HG02763 (cell line): Measurements from ENCODE around the gene LTO1.

Experiments used
- ATAC-seq: cut with Tn5 transposase; IDR thresholded peaks from one replicate; pipeline ENCODE4 v1.9.1; 2021; ENCODE audit warnings: mild to moderate bottlenecking, moderate library complexity; ENCODE audit not compliant: unreplicated experiment

Gene LTO1

DNA sequence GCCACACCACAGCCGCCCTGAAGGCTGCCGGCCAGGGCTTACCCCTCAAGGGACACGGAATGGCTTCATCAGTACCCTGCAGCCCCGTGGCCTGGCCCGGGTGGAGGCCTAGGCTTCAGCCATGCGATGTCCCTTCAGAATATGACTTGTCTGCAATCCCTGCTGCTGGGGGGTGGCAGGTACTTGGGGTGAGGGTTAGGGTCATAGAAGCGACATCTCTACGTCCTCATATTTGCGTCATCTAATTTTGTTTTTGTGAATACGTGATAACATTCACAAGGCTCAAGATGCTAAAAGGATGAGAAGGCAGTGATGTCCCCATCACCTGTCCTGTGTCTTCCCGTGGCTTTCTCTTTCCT, 27.8 kb downstream of the LTO1 start:
- ATAC-seq: no peak

DNA sequence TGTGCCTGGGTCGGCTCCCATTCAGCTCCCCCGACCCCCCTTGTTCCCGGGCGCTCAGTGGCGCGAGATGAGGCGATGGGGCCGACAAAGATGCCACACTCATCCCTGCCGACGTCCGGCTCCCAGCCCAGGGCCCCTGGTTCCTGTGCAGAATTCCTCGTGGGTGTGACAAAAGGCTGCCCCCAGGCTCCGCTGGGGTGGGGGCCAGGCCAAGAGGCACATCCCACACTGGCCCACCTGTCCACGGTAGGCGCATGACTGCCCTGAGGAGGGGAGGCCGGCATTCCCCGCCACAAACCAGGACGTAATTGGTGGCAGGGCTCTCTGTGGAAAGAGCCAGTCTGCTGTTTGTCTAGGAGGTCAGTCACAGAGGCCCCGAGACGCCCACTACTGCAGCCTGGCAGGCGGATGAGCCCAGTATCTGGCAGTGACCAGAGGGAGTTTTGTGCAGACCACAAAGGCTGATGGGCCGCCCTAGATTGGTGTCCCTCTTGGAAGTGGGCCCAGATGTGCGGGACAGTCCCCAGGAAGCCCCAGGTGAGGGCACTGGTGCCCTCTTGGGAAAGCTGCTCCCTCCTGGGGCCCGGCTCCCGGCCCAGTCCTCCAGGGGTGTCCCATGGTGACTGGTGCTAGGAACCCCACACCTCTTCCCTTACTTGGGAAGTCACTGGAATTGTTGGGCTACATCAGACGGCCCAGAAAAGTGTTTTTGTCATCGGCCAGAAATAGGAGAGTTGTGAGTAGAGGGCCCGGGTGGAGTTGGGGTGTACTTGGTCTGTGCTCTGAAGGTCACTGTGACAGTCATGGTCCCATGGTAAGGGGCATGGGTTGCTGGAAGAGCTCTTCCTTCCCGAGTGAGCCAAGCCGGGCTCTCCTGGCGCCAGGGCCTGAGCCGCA, 28.4 kb downstream of the LTO1 start:
- no peak for ATAC-seq

DNA sequence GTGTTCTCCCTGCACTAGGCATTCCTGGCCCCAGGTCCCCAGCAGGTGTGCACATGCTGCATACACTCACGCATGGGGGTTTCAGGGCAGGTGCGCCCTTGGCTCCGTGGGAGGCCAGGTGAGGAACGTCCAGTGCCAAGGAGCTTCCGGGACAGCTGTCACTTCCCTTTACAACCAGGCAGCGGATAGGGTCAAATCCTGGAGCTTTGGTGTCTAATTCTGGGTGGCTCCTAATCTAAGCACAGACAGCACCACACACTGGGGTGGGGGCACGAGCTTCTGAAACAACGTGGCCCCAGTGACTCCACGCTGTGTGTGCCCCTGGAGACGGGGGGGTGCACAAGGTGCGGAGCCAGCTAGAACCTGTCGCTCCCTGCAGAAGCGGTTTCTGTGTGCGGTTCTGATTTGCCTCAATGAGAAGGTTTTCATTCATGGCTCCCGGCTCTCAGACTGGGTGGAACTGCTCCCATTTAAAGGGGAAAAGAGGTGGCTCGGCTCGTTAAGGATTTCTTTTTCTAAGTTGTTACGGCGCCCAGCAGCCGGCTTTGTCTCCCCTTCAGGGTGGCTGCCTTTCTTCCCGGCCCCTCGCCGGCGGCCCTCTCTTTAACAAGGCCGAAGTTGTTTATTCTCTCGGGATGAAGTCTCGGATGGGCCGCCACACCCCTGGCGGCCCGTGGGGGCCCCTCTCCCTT, 29.2 kb downstream of the LTO1 start:
- no peak for ATAC-seq

DNA sequence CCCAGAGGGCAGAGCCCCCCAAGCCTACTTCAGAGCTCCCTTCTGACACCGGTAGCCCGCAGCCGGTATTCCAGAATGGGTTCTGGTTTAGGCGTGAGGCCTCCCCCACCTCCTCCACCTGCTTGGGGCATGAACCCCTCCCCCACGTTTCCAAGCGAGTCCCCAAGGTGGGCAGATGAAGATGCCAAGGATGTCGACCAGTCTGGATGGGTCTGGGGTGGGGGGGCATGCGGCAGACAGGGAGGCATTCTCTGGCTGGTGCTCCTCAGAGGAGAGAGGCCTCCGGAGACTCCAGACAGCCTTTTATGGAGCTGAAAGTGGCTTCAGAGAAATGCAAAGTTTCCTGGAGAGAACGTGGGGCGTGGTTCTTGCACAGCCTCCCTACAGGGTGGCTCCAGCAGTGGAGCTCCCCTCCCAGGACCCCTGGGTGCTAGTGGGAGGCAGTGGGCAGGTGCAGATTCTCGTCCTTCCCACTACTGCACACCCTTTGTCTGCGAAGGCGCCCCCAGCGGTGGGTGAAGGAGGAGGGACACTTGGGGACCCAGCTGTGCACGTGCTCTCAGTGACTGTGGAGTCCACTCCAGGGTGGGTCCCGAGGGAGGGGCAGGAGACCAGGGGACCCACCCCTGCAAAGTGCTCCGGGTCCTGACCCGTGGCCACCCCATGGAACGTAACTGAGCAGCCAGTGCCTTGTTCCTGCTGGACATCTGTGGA, 30.0 kb downstream of the LTO1 start:
- no peak for ATAC-seq

DNA sequence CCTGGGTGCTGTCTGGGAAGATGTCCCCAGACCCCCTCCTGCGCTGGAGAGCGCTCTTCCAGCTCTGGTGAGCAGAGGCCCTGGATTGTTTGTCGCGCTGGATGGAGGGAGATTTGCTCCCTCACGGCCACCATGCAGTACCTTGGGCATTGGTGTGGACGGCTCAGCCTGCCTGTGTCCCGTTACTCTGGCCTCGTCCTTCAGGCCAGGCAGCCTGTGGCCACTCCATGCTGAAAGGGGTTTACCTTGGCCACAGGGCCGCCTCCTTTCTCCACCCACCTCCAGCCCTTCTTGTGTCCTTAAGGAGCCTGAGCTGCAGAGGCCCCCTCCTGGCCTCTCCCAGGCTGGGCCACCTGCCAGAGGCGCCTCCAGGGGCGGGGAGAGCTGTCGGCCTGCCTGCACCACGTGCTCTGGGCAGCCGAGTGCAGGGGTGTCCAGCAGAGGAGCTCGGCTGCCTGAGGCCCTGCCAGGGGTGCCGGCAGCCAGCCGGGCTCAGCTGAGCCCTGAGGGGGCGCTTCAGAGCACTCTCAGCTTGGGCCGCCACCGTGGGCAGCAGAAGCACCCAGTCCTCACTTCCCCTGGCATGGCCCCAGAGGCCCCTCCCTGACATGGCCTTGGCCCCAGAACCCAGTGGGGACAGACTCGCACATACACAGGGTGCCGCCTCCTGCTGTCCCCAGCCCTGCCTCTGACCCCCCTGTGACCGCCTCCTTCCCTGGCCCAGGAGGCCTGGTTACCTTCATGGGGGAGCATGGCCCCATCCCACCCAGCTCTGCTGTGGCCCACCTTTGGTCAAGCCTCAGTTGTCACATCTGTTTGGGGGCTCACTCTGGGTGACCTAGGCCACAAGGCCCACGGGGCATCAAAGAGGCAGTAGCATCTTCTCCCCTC, 30.8 kb downstream of the LTO1 start:
- ATAC-seq: no peak

DNA sequence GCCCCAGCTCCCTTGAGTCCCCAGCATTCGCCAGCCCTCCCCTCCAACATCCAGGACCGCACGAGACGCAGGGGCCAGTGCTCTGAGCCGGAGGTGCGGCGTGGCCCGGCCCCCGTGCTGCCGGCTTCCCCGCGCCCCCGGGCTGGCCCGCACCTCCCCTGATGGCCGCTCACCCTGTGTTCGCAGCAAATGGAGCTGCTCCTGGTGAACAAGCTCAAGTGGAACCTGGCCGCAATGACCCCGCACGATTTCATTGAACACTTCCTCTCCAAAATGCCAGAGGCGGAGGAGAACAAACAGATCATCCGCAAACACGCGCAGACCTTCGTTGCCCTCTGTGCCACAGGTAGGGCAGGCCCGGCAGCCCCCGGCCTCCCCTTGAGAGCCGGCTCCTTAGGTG, 31.5 kb downstream of the LTO1 start:
- no peak for ATAC-seq

DNA sequence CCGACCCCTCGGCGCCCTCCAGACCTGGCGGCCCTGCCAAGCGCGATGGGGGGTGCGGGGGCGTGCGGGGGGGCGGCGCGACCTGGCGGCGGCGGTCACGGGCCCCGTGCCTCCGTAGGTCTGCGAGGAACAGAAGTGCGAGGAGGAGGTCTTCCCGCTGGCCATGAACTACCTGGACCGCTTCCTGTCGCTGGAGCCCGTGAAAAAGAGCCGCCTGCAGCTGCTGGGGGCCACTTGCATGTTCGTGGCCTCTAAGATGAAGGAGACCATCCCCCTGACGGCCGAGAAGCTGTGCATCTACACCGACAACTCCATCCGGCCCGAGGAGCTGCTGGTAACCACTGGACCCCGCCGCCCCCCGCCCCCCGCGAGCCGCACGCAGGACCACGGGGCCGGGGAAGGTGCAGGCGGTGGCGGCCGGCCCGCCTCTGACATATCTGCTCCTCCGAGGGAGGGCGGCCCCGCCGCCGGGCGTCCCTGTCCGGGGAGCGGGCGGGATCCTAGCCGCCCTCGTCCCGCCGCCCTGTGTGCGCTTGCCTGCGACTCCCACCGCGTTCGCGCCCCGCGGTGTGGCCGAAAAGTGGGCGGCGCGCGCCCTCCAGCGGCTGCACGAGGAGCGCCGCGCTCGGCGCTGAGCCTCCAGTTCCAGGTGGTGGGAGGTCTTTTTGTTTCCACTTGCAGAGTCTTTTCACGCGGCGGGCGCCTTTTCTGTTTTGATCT, 32.1 kb downstream of the LTO1 start:
- ATAC-seq: peak; percentile 47

DNA sequence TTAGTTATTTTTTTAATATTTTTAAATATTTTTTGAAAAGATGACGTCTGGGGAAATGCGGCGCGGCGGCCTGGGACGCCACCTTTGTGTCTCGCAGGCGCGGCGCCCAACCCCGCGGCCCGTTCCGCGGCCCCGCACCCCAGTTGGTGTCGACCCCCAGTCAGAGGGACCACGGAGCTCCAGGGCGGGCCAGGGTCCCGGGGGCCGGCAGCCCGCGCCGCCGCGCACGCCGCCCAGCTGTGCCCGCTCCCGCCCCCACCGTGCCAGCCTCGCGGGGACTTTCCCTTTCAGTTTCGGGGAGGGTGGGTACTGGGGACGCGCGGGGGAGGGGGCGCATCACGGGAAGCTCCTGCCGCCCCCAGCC, 32.6 kb downstream of the LTO1 start:
- no peak for ATAC-seq

DNA sequence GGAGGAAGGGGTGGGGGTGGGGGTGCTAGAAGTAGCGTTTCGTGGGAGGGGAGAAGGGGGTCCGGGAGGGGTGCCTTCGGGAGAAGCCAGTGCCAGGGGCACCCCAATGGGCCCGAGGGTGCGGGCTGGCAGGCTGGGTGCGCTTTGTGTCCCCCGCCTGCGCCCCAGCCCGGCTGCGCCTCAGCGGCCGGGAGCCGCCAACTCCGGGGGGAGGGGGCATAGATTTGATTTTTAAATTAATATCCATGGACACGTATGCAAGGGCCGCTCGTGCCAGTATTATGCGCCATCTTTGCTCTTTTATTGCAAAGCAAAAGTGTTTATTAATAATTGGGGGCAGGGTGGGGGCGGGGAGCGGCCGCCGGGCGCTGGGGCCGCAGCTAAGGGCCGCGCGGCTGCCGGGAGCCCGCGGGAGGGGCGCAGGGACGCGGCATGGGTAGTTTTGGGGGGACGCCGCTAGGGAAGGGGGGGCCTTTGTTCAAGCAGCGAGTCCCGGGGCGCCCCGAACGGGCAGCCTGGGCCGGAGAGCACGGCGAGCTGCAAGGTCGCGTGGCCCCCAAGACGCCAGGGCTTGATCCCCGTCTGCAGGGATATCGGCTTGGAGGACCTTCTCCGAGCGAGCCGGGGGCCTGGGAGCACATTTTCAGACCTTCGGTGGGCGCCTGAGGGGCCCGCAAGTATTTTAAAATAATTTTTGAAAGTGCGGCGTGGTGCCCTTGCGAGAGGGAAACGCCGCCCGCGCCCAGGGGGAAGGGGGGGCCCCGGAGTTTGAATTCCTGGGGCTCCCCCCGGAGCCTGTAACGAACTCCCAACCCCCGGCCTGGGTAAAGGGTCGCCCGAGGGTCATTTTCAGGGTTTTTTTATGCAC, 33.2 kb downstream of the LTO1 start:
- no peak for ATAC-seq

DNA sequence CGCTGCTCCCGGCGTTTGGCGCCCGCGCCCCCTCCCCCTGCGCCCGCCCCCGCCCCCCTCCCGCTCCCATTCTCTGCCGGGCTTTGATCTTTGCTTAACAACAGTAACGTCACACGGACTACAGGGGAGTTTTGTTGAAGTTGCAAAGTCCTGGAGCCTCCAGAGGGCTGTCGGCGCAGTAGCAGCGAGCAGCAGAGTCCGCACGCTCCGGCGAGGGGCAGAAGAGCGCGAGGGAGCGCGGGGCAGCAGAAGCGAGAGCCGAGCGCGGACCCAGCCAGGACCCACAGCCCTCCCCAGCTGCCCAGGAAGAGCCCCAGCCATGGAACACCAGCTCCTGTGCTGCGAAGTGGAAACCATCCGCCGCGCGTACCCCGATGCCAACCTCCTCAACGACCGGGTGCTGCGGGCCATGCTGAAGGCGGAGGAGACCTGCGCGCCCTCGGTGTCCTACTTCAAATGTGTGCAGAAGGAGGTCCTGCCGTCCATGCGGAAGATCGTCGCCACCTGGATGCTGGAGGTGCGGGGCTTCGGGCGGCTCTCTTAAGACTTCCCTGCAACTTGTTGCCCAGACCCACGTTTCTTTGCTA, 34.1 kb downstream of the LTO1 start, which contains the start of gene CCND1:
TSS of gene CCND1 (plus strand) at position 162 of the 587 bp plus-strand sequence. CDS start at position 320, 158 bp downstream.
- ATAC-seq: no peak

DNA sequence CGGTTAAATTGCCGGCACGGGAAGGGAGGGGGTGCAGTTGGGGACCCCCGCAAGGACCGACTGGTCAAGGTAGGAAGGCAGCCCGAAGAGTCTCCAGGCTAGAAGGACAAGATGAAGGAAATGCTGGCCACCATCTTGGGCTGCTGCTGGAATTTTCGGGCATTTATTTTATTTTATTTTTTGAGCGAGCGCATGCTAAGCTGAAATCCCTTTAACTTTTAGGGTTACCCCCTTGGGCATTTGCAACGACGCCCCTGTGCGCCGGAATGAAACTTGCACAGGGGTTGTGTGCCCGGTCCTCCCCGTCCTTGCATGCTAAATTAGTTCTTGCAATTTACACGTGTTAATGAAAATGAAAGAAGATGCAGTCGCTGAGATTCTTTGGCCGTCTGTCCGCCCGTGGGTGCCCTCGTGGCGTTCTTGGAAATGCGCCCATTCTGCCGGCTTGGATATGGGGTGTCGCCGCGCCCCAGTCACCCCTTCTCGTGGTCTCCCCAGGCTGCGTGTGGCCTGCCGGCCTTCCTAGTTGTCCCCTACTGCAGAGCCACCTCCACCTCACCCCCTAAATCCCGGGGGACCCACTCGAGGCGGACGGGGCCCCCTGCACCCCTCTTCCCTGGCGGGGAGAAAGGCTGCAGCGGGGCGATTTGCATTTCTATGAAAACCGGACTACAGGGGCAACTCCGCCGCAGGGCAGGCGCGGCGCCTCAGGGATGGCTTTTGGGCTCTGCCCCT, 34.7 kb downstream of the LTO1 start:
- ATAC-seq: no peak

DNA sequence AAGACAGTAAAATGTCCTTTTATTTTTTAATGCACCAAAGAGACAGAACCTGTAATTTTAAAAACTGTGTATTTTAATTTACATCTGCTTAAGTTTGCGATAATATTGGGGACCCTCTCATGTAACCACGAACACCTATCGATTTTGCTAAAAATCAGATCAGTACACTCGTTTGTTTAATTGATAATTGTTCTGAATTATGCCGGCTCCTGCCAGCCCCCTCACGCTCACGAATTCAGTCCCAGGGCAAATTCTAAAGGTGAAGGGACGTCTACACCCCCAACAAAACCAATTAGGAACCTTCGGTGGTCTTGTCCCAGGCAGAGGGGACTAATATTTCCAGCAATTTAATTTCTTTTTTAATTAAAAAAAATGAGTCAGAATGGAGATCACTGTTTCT, 35.3 kb downstream of the LTO1 start:
- no peak for ATAC-seq

DNA sequence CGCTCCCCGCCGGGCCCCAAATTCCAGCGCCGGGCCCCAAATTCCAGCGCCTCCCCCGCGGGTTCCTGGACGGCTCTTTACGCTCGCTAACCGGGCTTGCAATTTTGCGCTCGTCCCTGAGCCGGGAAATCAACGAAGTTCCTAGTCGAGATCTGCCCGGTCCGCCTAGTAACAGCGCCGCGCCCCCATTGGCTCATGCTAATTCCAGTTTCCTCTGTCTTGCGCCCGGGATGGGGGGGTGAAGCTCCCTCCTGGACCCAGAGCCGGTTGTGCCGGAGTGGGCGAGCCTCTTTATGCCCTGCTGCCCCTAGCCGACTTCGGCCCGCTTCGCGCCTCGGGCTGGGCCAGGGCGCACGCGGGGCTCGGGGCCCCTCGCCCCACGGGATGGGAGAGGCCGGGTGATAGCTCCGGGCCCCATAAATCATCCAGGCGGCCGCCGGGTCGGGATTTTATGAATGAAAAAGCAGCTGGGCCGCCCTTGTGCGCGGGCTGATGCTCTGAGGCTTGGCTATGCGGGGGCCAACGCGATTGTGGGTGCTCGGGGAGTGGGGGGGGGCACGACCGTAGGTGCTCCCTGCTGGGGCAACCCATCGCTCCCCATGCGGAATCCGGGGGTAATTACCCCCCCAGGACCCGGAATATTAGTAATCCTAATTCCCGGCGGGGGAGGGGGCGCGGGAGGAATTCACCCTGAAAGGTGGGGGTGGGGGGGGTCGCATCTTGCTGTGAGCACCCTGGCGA, 36.0 kb downstream of the LTO1 start:
- ATAC-seq: no peak

DNA sequence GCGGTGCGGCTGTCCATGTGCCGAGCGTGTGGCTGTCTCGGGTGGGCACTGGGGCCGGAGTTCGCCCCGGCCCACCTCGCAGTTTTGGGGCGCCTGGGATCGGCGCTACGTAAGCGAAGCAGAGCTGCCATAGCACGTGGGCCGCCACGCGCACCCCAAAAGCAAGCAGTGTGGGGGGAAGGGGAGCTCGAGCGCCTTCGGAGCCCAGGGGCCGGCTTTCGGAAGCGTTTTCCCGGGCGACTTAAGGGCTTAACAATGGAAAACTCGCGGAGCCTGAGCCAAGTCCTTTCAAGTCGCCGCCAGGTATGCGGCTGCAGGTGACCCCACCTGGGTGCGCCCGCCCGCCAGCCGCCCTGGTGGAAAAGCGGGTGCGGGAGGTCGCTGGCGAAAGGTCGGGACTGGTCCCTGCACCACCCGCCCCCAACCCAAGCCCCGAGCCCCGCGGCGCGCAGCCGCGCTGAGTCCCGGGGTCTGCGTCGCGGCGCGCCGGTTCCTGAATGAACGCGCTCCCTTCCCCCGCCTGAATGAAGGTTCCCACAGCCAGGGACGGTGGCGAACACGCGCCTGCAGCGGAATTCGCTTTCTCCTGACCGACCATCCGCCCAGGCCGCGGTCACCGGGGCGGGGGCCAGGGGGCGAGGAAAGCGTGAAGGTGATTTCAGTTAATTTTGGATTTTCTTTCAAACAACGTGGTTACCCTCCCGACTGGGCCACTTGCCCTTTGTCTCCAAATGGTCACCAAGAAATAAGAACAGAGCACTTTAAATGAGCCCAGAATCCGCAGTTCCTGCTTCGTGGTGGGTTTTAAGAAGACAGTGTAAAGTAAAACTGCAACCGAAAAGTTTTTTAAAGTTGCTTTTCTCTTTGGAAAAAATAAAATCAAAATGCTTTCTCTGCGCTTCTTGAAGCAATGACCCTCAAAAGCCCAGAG, 36.9 kb downstream of the LTO1 start:
- ATAC-seq: no peak

DNA sequence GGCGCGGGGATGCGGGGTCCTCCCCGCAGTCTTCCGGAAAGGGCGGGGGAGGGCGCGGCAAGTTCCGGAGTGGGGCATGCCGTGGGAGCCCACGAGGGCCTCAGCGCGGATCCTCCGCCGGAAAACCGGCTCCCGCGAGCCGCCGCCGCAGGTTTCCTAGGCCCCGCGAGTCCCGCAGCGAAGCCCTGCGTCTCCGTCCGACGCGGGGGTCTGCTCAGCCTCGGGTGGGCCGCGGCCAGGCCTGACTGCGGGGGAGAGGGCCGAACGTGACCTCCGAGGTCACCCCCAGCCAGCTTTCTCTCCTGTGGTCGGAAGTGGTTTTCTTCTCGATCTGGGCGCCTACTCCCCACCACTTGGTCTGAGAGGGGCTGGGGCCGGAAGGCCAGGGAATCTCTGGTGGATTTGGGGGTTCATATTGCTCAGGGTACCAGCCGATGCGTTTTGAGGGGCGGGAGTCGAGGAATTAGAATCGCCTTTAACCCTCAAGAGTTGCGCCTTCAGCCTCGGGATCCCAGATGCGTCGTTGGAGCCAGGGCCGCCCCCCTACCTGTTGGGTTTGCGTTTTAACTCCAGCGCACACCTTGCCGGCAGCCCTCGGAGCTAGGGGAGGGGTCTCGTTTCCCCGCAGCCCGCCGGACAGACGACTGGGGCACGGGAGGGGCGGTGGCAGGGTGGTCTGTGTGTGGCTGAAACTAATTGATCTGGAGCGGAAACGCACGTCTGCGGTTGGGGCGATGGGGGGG, 37.8 kb downstream of the LTO1 start:
- no peak for ATAC-seq
